Nephron (organoid): Measurements from ENCODE around the gene PSMB8.
"Not testable (repeated sequence)": the region's sequence is repeated elsewhere in the genome, so short reads cannot be mapped to it uniquely, and the experiment has no call there.

Experiments
- H3K27ac Mint-ChIP-seq, 3 experiments: 2 replicates each; pipeline ENCODE4 v1.8.0; 2020; ENCODE audit warnings: mixed read lengths in 3 of 3, mild to moderate bottlenecking in 2 of 3, moderate library complexity in 1 of 3
- H3K27me3 Mint-ChIP-seq: 2 replicates; pipeline ENCODE4 v1.8.0; 2021; ENCODE audit warnings: low read depth, mild to moderate bottlenecking, moderate library complexity, mixed read lengths
- H3K36me3 Mint-ChIP-seq: 2 replicates; pipeline ENCODE4 v1.8.0; 2020; ENCODE audit warnings: low read depth, mixed read lengths
- H3K4me1 Mint-ChIP-seq: 2 replicates; pipeline ENCODE4 v1.8.0; 2020; ENCODE audit warnings: mixed read lengths
- H3K4me3 Mint-ChIP-seq, 3 experiments: 2 replicates each; pipeline ENCODE4 v1.8.0; 2020; ENCODE audit warnings: mild to moderate bottlenecking in 3 of 3, mixed read lengths in 3 of 3, moderate library complexity in 2 of 3
- H3K9me3 Mint-ChIP-seq: 2 replicates; pipeline ENCODE4 v1.8.0; 2020; ENCODE audit warnings: mixed read lengths
- CTCF ChIP-seq, 3 experiments: fragments of 200-600 bp; sonication (generic); IDR thresholded peaks; one replicate each; pipeline ENCODE4 v1.5.0; 2021; ENCODE audit warnings: antibody characterized with exemption in 3 of 3; ENCODE audit not compliant: unreplicated experiment in 3 of 3

The PSMB8 gene

GRCh38 chr6:32876603-32877002 is 32.8 kb upstream of the PSMB8 start:
- Mint-ChIP-seq H3K27me3 (peaks cover 43% of the 10 kb centered on the region), H3K9me3 (peaks cover 10% of the 10 kb centered on the region), H3K4me3 (no peak overlapping the region), H3K4me1 (no peaks in the 10 kb centered on the region), H3K36me3 (no peaks in the 10 kb centered on the region), H3K27ac (no peak overlapping the region)
- TF ChIP-seq CTCF (IDR thresholded peaks at IDR 0.05; ENCODE audit: unreplicated experiment in 3 of 3), result no peak

GRCh38 chr6:32873947-32874346 is 30.1 kb upstream of the PSMB8 start:
- not testable (repeated sequence) for H3K36me3 Mint-ChIP-seq, H3K4me1 Mint-ChIP-seq, H3K9me3 Mint-ChIP-seq, H3K4me3 Mint-ChIP-seq, H3K27ac Mint-ChIP-seq
- peaks cover 64% of the 10 kb centered on the region for H3K27me3 Mint-ChIP-seq

GRCh38 chr6:32868257-32868788 is 24.5 kb upstream of the PSMB8 start:
- peak; percentile 94 to 98 (median 98) for TF ChIP-seq CTCF (IDR thresholded peaks at IDR 0.05; ENCODE audit: unreplicated experiment in 3 of 3)

GRCh38 chr6:32867554-32868256 is 23.9 kb upstream of the PSMB8 start:
- Mint-ChIP-seq H3K36me3 (no peaks in the 10 kb centered on the region), H3K27me3 (peaks cover 67% of the 10 kb centered on the region), H3K27ac (no peak overlapping the region), H3K4me1 (no peaks in the 10 kb centered on the region), H3K4me3 (no peak overlapping the region), H3K9me3 (peaks cover 3% of the 10 kb centered on the region)
- TF ChIP-seq CTCF (IDR thresholded peaks at IDR 0.05; ENCODE audit: unreplicated experiment in 3 of 3), result no peak

More at GRCh38 chr6:32868257-32868788, 24.5 kb upstream of the PSMB8 start:
- Mint-ChIP-seq H3K36me3 (no peaks in the 10 kb centered on the region), H3K9me3 (peaks cover 4% of the 10 kb centered on the region), H3K27me3 (peaks cover 68% of the 10 kb centered on the region), H3K27ac (no peak overlapping the region), H3K4me1 (no peaks in the 10 kb centered on the region), H3K4me3 (no peak overlapping the region)

GRCh38 chr6:32867022-32867477 is 23.2 kb upstream of the PSMB8 start:
- no peaks in the 10 kb centered on the region for H3K4me1 Mint-ChIP-seq
- no peaks in the 10 kb centered on the region for H3K36me3 Mint-ChIP-seq
- peaks cover 67% of the 10 kb centered on the region for H3K27me3 Mint-ChIP-seq
- H3K9me3 Mint-ChIP-seq, result no peaks in the 10 kb centered on the region
- no peak for TF ChIP-seq CTCF (IDR thresholded peaks at IDR 0.05; ENCODE audit: unreplicated experiment in 3 of 3)
- no peak overlapping the region for H3K4me3 Mint-ChIP-seq
- no peak overlapping the region for H3K27ac Mint-ChIP-seq

- Mint-ChIP-seq H3K9me3 (no peaks in the 10 kb centered on the region), H3K4me1 (no peaks in the 10 kb centered on the region), H3K4me3 (no peak overlapping the region), H3K36me3 (no peaks in the 10 kb centered on the region), H3K27ac (no peak overlapping the region), H3K27me3 (peaks cover 63% of the 10 kb centered on the region)
- TF ChIP-seq CTCF (IDR thresholded peaks at IDR 0.05; ENCODE audit: unreplicated experiment in 3 of 3), result no peak
Observed at GRCh38 chr6:32865724-32866443, 22.0 kb upstream of the PSMB8 start.
